Astrocyte of the hippocampus (primary cell): Measurements from ENCODE around the gene SCUBE1.
A peak's percentile ranks its signal among the peaks of the same experiment; 100 is the strongest.
"Not testable (repeated sequence)": the region's sequence is repeated elsewhere in the genome, so short reads cannot be mapped to it uniquely, and the experiment has no call there.

Experiments used
- DNase-seq: peaks from one replicate; pipeline ENCODE4 v3.0.0; 2011; ENCODE audit warnings: low read depth, low spot score

Gene SCUBE1

DNA sequence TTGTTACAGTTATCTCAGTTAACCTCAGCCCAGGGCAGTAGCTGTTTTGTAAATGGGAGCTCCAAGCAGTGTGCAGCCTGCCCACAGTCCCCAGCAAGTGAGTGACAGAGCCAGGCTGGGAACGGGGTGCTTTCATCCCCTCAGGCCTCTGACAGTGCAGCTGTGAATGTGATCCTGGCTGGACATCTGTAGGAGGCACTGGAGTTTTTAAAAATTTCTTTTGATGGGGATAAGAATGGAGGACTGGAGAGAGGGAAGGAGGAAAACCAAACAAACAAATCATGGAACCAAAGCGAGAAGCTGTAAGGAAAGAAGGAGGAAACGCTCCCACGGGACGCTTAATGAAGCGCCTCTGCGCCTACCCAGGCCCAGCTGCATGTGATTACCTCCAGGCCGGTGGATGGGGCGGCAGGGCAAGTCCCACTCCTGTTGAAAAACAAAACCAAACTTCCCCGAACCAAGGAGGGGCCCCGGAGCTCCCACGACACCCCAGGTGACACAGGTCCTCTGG lies 40.6 kb downstream of the SCUBE1 start:
- DNase-seq, result no peak

GRCh38 chr22:43301866-43302265 lies 41.3 kb downstream of the SCUBE1 start:
- no peak for DNase-seq

DNA sequence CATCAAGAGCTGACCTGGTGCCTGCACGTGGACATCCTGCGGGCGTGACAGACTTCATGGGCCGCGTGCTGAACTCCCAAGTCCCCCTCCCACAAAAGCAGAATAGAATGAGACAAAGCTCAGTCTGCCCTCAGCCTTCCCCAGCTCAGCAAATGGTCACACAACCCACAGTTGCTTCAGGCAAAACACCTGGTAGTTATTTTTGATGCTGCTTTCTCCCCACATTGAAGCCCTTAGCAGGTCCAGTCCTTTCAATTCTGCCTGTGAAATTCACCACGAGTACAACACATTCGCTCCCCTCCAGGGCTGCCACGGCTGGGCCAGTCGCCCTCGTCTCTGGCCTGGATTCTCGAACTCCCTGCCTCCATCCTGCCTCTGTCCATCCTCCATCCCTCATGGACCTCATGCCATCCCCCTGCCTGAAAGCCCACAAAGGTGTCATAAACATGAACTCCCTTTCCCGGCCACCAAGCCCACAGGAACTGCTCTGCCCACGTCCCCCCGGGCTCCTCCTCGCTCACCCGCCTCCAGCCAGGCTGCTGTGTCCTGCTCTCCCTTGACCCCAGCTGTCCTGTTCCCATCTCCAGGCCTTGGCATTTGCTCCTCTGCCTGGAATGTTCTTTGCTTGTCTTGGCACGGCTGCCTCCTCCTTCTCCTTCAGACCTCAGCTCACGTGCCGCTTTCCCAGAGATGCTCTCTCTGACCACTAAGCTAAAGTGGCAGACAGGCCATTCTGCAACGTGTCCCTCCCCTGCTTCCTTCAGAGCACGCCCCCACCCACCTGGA lies 42.1 kb downstream of the SCUBE1 start:
- DNase-seq, result no peak

DNA sequence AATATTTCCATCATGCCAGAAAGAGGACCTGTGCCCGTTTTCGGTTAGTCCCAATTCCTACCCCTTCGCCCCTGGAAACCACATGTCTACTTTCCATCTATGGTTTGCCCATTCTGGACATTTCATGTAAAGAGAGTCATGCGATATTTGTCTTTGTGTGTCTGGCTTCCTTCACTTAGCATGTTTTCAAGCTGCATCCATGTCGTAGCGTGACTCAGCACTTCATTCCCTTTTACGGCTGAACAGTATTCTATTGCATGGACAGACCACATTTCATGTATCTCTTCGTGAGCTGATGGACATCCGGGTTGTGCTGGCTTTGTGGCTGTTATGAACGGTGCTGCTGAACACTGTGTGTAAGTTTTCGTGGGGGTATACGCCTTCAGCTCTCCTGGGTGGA lies 43.4 kb downstream of the SCUBE1 start:
- DNase-seq, result no peak

DNA sequence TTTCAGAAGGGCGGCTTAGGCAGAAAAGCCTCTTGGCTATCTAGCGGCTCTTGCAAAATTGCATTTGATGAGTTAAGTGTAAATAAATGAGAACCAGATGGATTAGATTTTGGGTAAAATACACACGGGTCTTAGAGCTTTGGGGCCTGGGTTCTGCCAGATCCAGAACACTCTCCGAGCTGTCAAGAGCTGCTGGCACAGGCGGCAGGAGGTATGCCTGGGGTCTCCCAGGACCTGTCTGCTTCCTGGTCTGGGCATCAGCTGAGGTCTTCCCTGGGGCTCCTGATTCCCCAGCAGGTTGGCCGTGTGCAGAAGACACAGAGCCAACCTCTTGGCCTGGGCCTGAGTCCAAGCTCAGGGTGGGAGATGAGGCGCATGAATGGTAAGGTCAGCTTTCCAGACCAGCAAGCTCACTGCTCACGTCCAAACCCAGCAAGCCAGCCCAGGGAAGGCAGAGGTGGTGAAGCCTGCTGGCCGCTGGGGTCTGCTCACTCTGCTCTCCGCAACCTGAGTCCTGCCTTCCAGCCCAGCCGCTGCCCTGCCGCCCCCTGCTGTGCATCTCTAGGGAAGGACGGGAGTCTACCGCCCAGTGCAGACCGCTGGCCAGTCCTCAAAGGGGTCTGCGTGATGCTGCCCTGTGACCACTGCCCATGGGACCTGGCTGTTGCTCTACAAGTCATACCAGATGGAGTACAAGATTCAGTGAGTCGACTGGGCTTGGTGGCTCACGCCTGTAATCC lies 44.9 kb downstream of the SCUBE1 start:
- DNase-seq, result no peak

- DNase-seq, result no peak
These were observed 45.7 kb downstream of the SCUBE1 start for GRCh38 chr22:43297270-43298061.

GRCh38 chr22:43296276-43296902 lies 46.8 kb downstream of the SCUBE1 start:
- no peak for DNase-seq

GRCh38 chr22:43295660-43296059 lies 47.5 kb downstream of the SCUBE1 start:
- DNase-seq, result no peak

DNA sequence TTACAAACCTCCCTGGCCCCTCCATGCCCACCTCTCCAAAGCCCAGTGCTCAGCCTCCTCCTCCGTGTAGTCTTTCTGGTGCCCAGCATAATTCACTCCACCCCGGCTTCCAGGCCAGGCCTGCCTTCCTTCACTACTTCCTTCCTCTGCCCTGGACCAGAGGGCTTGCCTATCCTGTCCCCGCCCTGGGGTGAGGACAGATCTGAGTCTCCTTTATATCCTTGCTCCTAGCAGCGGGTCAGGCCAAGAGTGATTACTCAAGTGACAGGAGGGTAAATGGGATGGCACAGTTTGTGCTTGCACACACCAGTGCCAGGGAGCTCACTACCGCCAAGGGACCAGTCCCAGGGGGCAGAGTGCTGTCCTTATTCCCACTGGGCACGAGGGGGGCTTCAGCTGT lies 48.0 kb downstream of the SCUBE1 start:
- no peak for DNase-seq

- DNase-seq, result no peak
These were observed 49.3 kb downstream of the SCUBE1 start for GRCh38 chr22:43293655-43294392.

- no peak for DNase-seq
These were observed 49.9 kb downstream of the SCUBE1 start for GRCh38 chr22:43293259-43293654.

GRCh38 chr22:43292630-43293018 lies 50.5 kb downstream of the SCUBE1 start:
- no peak for DNase-seq

DNA sequence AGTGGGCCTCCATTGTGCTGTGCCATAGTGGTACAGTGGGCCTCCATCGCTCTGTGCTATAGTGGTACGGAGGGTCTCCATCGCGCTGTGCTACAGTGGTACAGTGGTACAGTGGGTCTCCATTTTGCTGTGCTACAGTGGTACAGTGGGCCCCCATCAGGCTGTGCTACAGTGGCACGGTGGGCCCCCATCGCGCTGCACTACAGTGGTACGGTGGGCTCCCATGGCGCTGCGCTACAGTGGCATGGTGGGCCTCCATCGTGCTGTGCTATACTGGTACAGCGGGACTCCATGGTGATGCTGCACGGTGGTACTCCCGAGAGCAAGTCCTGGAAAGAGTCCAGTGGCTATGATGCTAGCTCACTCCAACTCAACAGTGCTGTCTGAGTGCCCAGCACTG lies 51.8 kb downstream of the SCUBE1 start:
- no peak for DNase-seq

- DNase-seq, result peak; percentile 71
These were observed 53.0 kb downstream of the SCUBE1 start for GRCh38 chr22:43289976-43290721.

DNA sequence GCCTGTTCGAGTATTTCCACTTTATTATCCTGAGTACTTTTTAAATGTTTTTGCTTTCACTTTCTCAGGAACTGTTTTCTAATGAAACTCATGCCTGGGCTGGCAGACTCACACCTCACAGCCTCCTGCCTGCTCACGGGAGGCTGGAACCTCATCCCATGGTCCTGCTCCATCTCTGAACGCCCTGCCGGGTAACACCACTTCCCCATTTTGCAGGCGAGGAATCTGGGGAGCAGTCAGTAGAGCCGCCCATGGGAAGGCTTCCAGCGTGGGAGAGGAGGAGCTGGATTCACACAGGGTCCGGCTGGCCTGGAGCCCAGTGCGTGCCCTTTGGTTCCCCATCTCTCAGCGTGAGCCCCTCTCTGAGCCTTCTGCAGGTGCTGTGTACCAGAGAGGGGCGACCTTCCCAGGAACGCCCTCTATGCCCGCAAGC lies 53.6 kb downstream of the SCUBE1 start:
- no peak for DNase-seq

DNA sequence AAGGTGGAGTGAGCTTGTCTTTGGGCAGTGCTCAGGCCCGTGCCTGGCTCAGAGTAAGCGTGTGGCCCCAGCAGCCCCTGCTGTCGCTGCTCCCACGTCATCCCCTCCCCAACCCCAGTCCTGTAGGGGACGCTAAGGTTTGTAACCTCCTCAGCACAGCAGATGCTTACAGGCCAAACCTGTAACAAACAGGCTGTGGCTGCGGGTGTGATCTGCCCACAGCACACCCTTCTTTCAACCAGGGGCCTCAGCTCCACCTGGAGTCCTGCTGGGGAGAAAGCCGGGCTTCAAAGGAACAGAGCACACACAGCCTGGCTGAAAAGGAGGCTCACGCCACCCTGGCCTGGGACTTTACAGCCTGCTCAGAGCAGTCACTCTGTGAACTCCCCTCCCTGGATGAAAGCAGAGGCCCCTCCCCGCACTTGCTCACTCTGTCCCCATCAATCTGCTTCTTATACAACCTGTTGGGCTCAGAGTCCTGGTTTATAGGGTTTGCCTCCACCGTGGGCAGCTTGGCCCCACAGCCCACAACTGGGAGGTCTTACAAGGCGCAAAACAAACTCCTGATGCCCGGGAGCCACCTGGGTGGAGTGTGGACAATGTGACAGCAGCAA lies 54.3 kb downstream of the SCUBE1 start:
- DNase-seq, result no peak

GRCh38 chr22:43288378-43288777 lies 54.8 kb downstream of the SCUBE1 start:
- DNase-seq, result no peak

GRCh38 chr22:43287441-43287840 lies 55.7 kb downstream of the SCUBE1 start:
- DNase-seq, result no peak

DNA sequence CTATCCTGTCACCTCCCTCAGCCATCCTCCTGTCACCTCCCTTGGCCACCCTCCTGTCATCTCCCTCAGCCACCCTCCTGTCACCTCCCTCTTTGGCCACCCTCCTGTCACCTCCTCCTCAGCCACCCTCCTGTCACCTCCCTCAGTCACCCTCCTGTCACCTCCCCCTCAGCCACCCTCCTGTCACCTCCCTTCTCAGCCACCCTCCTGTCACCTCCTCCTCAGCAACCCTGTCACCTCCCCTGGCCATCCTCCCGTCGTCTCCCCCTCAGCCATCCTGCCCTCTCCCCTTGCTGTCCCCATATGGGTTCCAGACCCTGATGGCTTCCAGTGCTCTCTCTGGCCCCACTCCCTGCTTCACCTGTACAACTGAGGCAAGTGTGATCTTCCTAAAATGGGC lies 61.8 kb downstream of the SCUBE1 start:
- DNase-seq, result no peak

DNA sequence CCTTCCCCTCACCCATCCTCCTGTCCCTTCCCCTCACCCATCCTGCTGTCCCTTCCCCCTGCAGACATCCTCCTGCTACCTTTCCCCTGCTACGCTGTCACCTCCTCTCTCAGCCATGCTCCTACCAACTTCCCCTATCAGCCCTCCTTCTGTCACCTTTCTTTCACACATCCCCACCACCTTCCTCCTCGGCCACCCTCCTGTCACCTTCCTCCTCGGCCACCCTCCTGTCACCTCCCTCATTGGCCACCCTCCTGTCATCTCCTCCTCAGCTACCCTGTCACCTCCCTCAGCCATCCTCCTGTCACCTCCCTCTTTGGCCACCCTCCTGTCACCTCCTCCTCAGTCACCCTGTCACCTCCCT lies 62.7 kb downstream of the SCUBE1 start:
- not testable (repeated sequence) for DNase-seq
